GM20431 (cell line): ENCODE measurements around the gene LRRC27.

Source experiments
- in situ Hi-C: fragments of 300-500 bp; cut with MseI, MboI; formaldehyde crosslinking; loops from one replicate; pipeline ENCODE4 v1.15.0; 2020; ENCODE audit warnings: low sequenced_read_pairs; ENCODE audit not compliant: unreplicated experiment

Gene LRRC27

GRCh38 chr10:132396494-132397035 is 64.6 kb downstream of the LRRC27 start:
- in situ Hi-C loops = loop anchor here (10.0 kb wide), 1 partner anchor 58 kb away; no protein-coding TSS in a partner anchor

DNA sequence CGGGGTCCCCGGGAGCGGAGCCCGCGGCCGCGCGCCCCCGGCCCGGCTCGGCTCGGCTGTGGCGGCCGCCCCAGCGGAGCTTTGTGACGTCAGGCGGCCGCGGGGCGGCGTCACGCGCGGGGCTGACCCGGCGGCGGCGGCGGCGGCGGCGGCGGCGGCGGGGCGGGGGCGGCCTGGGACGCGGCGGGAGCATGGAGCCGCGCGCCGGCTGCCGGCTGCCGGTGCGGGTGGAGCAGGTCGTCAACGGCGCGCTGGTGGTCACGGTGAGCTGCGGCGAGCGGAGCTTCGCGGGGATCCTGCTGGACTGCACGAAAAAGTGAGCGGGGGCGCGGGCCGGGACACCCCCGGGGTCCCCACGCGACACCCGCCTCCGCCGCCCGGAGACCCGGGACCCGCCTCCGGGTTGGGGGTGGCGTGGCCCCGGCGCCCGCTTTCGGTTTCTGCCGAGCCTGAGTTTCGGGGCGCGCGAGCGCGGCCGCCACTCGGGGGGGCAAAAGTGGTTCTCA is 65.1 kb downstream of the LRRC27 start, which contains the start of gene PWWP2B:
Gene PWWP2B (plus strand): TSS at position 165 of the 506 bp plus-strand sequence. CDS start 27 bp downstream, at position 192.
- in situ Hi-C loops = loop anchor here (10.0 kb wide), 1 partner anchor 58 kb away; no protein-coding TSS in a partner anchor

GRCh38 chr10:132397671-132398565 is 65.9 kb downstream of the LRRC27 start:
- in situ Hi-C loops = loop anchor here (10.0 kb wide), 1 partner anchor 57 kb away; no protein-coding TSS in a partner anchor

DNA sequence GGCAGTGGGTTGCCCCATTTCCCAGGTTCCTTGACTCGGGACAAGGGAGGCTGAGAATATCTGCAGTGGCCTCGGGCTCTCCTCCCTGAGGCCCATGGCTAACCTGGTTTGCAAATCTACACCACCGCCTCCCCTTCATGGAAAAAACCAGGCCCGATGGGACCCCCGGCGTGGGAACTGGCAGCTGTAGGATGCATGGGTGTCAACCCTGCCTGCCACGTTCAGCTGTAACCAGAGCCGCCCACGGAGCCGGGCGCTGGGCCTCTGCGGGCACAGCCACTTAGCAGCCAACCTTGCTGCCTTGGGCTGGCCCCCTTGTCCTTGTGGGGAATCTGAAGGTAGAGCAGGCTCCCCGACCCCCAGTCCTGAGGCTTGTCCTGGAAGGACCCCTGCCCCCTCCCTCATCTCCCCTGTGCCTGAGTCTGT is 66.6 kb downstream of the LRRC27 start:
- in situ Hi-C loops = loop anchor here (10.0 kb wide), 1 partner anchor 56 kb away; no protein-coding TSS in a partner anchor

GRCh38 chr10:132399117-132400035 is 67.4 kb downstream of the LRRC27 start:
- in situ Hi-C loops = loop anchor here (10.0 kb wide), 1 partner anchor 55 kb away; no protein-coding TSS in a partner anchor

DNA sequence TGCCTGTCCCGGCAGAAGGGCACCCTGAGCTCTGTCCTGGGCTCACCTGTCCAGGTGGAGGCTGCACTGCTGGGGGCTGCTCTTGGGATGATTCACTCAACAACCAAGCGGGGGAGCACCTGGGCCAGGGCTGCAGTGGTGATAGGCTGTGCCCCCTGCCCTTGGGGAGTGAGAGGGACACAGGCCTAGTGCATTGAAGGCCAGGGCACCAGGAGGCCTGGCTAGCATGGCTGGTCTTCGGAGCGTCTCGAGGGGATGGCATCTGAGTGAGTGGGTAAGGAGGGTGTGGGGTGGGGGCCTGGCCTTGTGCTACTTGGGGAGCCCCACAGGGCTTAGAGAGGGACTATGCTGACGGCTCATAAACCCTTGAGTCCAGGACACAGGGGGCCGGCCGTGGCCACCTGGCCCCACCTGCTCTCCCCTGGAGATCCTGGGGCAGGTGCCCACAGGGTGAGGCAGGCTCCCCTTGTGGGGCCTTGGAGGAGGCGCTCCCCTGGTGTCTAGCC is 68.1 kb downstream of the LRRC27 start:
- in situ Hi-C loops = no loop called here

GRCh38 chr10:132400547-132401151 is 68.7 kb downstream of the LRRC27 start:
- in situ Hi-C loops = no loop called here

GRCh38 chr10:132401401-132402118 is 69.6 kb downstream of the LRRC27 start:
- in situ Hi-C loops = no loop called here

DNA sequence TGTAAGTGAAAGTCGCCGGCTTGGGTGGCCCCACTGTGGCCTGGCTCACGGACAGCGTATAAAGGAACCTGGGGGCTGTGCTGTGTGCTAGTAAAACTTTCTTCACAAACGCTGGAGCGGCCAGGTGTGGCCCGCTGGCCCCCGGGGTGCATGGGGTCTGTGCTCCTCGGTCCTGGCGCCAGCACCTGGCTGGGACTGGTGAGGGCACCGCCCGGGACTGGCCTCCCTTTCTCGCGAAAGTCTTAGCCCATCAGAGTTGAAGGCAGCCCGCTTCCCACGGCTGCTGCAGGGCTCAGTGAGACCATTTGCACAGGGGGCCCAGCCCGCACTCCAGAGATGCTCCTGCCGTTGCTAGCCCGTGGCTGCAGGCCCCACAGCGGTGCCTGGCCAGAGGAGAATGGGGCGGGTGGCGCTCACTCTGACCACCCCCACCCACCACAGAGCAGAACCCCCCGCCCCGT is 70.8 kb downstream of the LRRC27 start:
- in situ Hi-C loops = no loop called here

DNA sequence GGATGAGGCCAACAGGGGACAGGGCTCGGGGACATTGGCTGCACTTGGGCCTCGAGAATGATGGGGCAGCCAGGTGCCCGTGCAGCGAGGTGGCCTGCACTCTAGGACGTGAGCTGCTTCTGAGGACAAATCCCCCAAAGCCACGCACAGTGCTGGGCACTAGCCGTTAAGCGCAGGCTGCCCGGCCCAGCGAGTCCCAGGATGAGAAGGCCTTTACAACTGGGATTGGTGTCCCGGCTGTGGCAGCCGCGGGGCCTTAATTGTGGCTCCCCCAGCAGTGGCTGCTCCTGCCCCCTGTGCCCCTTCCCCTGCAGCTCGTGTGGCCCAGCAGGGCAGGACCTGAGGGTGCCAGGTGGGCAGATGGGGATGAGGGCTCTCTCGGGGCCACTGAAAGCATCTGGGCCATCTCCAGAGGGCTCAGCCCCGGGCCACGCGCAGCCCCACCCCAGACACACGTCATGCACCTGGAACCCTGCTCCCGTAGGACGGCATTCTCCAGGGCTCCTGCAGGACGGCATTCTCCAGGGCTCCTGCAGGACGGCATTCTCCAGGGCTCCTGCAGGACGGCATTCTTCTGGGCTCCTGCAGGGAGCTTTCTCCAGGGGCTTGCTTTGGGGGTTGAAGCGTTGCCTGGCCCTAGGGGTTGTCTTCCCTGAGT is 71.6 kb downstream of the LRRC27 start:
- in situ Hi-C loops = no loop called here

DNA sequence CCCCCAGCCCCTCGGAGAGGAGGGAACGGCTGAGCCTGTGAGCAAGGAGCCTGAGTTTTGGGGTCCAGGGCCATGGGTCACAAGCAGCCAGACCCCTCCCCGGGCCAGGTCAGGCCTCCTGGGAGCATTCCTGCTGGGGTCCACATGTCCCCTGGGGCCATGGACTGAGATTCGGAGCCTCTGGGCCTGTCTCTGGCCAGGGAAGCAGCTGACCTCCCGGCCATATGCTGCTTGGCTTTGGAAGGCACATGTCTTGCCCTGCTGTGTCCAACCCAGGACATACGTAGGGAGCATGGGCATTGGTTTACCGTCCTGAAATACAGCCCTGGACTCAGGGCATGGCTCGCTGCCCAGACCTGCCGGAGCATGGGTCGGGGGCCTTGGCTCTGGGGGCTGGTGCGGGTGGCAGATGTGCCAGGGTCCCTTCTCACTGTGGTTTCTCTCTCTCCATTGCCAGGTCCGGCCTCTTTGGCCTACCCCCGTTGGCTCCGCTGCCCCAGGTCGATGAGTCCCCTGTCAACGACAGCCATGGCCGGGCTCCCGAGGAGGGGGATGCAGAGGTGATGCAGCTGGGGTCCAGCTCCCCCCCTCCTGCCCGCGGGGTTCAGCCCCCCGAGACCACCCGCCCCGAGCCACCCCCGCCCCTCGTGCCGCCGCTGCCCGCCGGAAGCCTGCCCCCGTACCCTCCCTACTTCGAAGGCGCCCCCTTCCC is 72.3 kb downstream of the LRRC27 start:
- in situ Hi-C loops = no loop called here

GRCh38 chr10:132404911-132405462 is 73.0 kb downstream of the LRRC27 start:
- in situ Hi-C loops = no loop called here

- in situ Hi-C loops = no loop called here
Measured at GRCh38 chr10:132405463-132405991, 73.5 kb downstream of the LRRC27 start.

DNA sequence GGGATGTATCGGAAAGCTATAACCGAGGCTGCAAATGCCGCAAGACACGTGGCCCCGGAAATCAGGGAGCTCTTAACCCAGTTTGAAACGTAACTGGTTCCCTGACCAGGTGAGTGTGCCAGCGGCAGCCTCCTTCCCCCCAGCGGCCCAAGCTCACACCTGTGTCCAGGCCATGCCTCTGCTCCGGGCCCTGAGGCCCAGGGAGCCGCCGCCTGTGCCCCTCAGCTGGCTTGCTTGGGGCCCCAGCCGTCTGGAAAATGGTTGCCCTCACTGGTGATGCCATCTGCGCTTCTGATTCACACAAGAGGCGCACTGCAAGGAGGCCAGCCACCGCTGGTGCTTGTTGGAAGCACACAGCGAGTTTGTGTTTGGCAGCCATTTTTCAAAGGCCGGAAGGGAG is 74.2 kb downstream of the LRRC27 start:
- in situ Hi-C loops = no loop called here

DNA sequence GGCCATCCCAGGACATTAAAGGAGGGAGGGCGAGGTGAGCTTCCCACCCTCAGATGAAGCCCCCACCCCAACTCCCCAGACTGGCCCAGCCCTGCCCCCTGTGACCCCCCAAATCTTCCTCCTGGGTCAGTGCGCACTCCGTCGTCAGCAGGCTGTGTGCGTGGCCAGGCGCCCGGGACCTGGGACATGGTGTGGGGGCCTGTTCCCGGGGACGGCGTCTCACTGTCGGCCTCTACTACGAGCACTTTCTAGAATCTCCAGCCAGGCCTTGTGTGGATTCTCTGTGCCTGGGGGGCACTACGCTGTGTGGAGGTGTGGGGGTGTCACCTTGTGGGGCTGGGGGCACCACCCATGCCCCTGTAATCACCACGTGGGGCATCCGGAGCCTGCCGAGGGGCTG is 74.8 kb downstream of the LRRC27 start:
- in situ Hi-C loops = no loop called here

- in situ Hi-C loops = no loop called here
Measured at GRCh38 chr10:132407243-132407746, 75.3 kb downstream of the LRRC27 start.

- in situ Hi-C loops = no loop called here
Measured at GRCh38 chr10:132407846-132408278, 75.9 kb downstream of the LRRC27 start.
